NK-92 (cell line): ENCODE measurements around the gene STK26.
"Not testable (repeated sequence)": the region's sequence is repeated elsewhere in the genome, so short reads cannot be mapped to it uniquely, and the experiment has no call there.

Source experiments
- DNase-seq: peaks from one replicate; lab custom pipeline; 2025; ENCODE audit not compliant: unreplicated experiment; lab: John Stamatoyannopoulos, UW

The STK26 gene

DNA sequence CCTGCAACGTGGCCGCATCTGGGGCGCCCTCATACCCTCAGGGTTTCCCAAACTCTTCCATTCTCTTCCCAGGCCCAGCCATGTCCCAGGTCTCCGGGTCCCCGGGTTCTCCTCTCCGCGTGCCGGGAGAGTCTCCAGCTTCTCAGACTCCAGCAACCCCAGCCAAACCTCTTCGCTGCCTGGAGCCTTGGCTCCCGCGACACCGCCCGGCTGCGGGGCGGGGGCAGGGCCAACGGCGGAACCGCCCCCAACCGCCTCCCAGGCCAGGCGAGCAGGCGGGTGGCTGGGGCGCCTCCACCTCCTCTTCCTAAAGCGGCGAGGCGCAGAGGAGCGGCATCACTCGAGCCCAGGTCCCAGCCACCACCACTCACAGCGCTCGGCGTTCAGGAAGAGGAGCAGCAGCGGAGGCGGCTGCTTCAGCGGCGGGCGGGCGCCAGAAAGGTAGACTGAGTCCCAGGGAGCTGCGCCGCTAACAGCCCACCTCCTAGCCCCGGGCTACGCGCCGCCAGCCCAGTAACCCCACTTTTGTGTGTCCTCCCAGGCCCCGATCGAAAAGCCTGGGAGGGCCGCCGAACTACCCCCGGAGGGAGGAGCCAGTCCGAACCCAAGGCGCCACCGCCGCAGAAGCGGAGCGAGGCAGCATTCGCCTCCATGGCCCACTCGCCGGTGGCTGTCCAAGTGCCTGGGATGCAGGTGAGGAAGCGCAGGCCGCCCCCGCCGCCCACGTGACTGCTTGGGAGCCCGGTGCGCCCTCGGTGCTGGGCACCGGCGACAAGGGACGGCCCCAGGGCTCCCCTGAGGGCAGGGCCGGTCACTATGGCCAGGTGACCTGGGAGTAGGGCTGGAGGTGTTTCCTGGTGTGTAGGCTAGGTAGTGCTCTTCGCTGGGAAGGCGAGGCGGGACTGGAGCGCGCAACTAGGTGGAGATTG, at the start of gene STK26:
STK26 (plus strand) TSS at position 336 of the 929 bp plus-strand sequence; CDS start at position 652, 316 bp downstream.
- peak; percentile 2 for DNase-seq

DNA sequence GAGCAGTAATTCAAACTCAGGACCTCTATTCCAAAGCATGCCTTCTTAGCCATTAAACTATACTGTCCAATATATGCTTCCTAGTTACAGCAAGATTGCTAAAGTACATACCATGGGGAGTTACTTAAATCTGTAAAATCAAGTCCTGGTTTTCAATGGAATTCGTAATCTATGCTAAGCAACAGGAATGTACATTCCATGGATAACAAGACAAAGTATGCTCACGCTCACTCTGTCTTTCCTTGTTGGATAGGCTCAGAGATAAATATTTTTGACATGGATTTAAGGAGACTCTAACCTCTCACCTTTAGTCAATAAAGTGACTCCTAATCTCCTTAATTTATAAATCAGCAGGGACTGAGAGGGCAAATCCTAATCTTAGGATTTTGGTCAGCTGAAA, 47.3 kb upstream of the STK26 start:
- DNase-seq = no peak

DNA sequence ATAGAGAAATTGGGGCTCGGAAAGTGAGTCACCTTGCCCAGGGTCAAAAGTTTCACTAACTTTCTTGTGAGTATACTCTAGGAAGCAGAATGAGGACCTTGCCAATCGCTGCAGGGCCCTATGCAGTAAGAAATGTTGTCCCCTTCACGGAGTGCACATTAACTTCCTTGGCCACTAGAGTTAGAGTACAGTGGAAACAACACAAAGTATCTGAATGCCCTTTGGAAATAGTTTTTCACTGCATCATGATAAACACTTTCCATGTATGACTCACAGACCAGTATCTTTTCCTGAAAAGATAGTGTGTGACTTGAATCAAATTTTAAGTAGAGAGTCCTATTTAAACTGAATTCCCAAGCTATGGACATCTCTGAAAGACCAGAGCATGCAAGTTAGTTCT, 45.5 kb upstream of the STK26 start:
- no peak for DNase-seq

DNA sequence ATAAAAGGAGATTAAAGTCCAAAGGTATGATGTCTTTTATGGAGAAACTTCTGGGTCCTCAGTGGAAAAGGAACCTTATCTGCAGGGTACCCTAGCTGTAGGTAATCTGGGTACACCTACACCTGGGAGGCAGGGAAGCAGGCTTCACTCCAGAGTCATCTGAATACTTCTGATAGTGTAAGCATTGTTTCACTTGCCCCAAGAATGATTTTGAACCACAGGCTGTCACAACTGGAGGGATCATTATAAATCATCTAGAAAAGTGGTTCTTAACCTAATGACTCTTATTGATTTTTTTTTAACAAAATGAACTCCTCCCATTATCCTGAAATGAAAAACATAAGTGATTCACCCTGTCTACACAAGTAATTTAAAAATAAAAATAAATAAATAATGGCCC, 44.0 kb upstream of the STK26 start:
- no peak for DNase-seq

DNA sequence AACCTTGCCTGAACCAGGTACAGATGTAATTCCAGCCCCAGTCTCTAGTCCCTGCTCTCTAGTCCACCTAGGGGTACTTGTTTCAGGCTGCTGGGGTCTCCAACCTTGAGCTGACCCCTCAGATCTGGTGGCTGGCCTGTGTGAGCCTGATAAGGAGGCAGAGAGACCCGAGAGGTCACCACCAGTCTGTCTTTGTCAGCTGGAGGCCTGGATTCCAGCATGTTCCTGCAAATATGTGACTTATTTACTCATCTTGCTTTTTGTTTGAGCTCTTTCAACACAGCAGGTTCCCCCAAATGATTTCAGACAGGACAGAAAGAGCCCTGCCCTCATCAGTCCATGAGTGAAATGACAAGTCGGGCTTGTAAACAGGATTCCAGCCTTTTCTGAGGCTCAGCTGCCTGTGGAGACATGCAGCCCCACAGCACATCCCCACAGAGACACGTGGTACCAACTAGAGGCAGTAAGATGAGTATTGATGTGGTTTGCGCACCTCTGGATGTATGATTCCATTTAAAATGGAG, 37.5 kb upstream of the STK26 start:
- DNase-seq = no peak

DNA sequence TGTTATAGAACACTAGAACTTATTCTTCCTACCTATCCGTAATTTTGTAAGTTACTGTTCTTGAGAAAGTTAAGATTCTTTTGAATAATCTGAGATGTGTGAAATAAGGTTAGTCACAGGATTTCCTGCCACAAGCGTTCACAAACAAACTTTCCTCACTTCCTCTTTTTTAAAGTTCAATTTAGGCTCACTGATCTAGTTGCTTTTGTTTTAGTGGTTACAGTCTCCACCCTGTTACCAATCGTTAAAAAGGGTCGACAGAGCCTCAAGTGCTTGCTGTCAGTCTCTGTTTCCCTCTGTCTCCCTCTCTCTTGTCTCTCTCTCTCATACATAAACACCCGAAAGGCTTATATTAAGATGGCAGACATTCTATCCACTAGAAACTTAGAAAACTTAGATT, 35.9 kb upstream of the STK26 start:
- DNase-seq = no peak

DNA sequence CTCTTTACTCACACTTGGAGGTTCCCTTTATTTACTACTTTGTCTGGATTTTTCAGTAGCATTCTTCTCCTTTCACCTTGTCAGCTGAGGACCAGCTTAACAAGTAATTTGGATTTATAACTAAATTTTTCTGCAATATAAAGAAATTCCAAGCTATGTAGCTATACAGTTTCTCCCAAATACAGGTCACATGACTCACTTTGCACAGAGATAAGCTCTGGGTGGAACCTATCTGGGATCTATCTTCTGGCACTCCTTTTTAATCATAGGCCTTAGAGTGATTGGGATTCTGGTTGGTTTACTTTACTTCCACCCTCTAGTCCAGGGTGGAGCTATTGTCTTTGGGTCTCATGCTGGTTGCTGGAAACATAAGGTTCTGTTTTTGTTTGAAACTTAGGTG, 34.9 kb upstream of the STK26 start:
- DNase-seq = no peak

DNA sequence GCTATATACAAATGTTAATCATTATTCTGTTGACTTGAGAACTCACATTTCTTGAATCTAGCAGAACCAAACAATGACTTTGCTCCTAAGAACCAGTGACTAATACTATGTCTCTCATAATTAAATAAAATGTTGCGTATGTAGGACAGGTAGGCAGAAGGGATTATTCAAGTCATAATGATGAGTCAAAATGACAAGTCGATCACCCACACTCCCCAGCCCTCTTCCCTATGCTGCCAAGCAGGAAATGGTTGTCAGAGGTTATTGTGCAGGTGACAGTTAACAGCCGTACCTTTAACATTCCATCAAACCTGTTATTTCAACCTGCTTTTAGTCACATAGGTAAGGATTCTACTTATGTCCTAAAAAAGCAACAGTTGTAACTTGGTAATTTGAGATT, 22.0 kb upstream of the STK26 start:
- DNase-seq = no peak

DNA sequence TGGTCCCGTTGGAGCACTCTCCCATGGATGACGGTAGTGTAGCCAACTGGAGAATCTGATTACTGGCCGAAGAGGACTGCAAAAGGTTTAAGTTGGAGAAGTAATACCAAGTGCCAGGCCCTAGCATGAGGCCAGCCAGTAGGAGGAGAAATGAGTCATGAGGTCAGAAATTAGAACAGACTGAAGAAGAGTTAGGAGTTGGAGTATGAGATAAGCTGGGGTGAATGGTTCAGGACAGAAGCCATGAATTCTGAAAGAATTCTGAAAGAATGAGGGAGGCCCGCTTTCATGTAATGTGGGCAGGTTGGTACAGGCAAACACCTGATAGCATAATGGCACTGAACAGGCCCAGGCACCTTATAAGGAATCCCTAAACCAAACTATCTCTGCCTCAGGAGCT, 18.4 kb upstream of the STK26 start:
- no peak for DNase-seq

DNA sequence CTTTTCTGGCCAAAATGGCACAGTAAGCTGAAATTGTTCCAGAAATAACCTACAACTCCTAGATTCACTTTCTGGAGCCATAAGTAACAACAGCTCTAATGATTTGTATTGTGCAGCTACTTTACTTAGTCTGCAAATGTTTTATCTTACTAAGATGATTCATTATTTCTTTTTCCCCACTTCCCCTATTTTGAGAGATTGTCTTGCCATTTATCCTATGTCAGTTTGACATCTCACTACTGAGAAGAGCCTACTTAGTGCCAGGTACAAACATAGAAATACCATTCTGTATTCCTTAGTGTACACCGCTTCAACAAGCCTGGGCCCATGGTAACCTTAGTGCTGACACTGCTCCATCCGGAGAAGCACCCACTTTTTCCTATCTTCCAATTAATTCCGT, 13.8 kb upstream of the STK26 start:
- DNase-seq = no peak

DNA sequence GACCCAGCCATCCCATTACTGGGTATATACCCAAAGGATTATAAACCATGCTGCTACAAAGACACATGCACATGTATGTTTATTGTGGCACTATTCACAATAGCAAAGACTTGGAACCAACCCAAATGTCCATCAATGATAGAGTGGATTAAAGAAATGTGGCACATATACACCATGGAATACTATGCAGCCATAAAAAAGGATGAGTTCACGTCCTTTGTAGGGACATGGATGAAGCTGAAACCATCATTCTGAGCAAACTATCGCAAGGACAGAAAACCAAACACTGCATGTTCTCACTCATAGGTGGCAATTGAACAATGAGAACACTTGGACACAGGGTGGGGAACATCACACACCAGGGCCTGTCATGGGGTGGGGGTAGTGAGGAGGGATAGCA, 12.9 kb upstream of the STK26 start:
- DNase-seq = not testable (repeated sequence)

DNA sequence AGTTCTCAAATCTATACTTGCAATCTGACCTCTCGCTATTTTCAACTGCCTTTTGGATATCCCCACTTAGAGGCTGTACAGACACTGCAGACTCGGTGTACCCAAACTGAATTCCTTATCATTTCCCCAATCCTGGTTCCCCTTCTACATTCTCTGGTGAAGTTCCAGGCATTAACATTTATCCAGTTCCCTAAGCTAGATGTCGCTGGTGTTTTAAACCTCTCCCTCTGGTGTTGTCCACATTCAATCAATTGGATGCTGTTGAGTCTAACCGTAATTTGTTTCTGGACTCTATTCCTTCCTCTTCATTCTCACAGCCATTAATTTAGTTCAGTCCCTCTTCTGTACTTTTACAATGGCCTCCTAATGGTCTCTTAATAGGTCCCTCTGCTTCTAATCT, 7.2 kb upstream of the STK26 start:
- no peak for DNase-seq

DNA sequence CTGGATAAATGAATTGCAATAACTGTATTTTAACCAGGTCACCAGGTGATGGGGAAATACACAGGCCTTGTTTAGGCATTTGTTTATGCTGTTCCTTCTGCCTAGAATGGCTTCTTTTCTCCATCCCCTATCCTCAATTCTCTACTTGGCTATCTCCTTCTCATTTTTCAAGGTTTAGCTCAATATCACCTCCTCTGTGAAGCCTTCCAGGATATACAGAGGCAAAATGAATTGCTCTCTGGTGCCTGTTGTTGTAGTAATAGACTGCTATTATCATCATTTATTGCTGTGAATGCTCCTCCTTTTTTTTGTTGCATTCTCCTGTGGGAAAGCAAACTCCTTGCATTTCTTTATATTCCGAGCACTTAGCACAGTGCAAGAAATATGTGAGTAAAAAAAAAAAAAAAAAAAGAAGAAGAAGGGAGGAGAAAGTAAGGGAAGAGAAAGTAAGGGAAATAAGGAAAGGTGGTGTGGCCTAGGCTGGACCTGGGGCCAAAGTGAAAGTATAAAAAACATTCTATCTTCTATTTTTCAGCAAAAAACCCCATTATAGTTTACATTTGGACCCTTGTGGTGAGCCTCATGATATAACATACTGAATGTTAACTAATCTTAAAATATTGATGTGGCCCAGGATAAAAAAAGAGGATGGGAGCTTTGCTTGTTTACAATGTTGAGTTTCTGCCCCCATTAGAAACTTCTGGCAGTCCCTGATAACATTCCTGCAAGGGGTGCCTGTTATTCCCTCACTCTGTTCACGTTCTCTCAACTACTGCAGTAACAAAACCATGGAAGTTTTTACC, 6.3 kb upstream of the STK26 start:
- DNase-seq = no peak

DNA sequence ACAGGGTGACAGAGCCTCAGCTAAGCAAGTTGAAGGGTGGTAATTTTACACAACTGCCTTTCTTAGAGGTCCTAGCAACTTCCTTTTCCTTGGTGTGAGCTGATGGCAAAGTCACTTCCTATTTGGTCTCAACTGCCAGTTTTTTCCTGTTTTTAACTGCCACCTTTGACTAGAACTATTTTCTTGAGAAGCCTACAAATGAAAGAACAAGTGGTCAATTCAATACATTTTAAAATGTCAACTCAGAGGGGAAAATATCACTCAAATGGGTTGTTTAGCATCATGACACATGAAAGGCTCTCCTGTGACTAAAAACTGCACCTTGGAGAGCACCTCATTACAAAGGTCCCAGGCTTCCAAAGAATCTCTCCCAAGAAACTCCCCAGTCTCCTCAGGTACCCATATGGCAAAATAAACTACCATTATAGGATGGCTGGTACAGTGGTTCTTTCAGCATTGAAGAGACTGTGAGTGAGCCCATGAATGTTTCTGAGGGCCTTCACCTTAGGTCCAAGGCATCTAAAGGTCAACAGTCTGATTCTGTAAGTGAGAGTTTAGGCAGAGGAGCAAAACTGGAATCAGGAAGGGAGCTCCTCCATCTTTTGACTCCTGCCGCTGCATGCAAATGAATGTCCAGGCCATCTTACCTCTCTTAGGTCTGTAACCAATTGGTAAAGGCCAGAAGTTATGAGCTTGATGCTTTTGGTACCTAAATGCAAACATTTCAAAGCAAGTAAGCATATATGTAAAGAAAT, 5.5 kb upstream of the STK26 start:
- DNase-seq = no peak

DNA sequence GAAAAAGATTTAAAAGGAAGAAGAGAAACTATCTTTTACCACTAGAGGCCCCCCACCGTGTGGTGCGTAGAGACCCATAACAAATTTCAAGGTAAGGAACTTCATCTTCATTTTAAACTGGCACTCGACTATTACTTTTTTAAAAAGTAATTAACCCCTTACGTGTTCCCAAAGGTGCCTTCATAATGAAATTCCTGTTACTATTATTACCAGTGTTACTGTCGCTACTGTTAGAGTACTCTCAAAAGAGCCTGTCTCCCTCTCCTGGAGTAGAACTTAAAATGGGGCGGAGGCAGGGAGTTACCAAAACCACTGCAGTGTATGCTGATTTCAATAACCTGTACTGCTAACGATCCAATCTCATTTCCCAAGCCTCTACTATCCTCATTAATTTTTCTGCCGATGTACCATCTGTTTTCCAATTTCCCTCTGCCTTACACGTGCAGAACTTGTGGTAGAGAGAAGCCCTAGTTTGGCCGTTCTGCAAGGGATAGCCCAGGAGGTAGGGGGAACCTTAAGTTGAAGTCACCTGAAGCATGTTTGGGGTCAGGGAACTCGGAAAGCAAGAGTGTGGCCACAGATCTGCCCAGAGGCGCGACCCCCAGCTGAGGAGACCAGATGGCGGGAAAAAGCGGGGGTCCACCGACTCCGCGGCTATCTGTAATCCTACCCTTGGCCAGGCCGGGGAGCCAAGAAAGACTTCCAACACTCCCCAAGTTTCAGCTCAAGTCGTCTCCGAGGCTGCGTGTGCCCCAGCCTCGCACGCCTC, 720 bp upstream of the STK26 start:
- DNase-seq = no peak

DNA sequence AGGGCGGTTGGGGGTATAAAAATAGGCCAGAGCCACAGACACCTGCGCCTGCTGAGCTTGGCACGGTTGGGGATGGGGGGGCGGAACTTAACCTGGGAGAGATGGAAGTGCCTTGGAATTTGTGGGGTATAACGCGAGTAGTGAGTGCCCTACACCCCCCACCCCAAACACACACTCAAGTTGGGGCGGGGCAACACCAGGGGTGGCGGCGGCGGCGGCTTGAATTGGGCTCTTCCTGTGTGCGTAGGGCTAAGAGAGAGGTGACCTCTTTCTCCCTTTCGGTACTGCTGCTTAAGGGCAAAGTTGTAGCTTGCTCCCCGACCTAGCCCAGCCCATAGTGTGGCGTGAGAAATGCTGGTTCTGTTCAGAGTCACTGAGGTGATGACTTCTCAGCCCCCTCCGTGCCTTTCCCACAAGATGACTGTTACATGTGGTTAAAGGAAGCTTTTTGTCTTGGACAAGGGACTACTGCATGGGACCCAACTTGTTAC, 839 bp downstream of the STK26 start:
- DNase-seq = no peak

DNA sequence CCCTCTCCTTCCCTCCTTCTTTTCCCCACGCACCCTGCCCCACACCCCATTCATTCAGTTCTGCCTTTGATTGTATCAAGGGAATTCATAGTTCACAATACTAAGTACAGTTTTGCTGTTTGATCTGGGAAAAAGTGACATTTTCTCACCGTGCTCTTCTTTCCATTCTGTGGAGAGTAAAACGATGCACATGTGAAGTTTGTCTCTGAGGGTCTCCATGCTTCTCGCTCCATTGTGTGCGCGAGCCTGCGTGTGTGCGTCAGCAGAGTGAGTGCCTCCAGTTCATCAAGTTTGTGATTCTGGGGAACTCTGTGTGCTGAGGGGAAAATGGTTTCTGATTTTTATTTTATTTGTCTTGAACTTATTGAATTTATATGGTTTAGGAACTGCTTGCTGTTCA, 1.9 kb downstream of the STK26 start:
- DNase-seq = no peak

DNA sequence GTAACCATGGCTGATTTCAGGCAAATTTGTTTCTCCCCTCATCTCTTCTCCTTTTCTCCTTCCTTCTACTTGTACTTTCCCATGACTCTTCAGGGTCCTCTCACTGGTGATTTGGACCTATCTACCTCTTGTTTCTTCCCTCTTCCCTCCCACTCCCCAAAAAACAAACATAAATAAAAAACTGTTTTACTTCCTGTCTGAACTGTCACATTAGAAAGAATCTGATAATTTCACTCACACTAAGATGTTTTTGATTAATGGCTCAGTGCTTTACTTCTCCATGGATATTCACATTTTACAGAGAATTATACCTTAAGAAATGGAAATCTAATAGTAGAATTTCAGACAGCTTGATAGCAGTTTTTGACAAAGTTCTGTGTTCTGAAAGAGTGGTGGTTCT, 7.2 kb downstream of the STK26 start:
- DNase-seq = no peak

DNA sequence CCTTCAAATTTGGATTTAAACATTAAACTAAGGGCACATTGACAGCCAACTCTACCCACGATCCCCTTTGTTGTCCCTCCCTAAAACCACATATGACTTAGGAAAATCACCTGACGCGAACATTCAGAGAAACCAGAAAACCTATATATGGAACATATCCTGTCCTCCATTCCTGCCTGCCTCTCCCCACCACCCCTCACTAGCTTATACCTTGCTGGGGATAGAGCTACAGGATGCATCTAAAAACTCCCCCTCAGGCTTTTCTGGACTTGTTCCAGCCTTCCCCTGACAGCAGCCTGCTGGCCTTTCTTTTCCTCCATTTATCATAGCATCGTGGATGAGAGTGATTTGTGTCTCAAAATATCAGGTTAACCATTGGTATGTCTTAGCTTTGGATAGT, 8.8 kb downstream of the STK26 start:
- no peak for DNase-seq

DNA sequence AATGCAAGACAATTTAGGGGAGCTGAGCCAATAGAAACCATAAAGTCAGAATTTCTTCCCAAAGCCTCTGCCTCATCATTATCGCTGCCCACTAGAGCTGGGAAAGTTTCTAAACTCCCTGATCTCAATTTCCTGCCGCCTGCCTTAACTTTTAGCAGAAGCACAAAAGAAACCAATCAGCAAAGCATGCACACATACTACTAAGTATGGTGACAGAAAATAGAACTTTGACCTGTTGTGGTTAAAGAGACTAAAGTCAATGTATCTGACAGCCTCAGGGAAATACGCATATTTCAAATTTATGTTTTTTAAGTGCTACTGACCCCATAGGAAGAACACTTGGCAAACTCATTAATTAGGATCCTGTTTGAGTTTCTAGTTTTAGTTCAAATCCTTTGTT, 10.1 kb downstream of the STK26 start:
- no peak for DNase-seq
